Measurements from ENCODE around the gene SLC2A4. TPM values are rescaled to one million over a fixed set of nuclear protein-coding genes. Genes with fewer than 3 reads are reported as not detected.

The SLC2A4 gene
- total and polyA plus RNA-seq, 2 experiments from 2014 or later: 6.3 to 13.6 TPM

- H3K4me1 ChIP-seq (ENCODE audit: insufficient read depth): peaks cover 21% of the 10 kb centered on the region; the same call in 1 of the 2 replicates
- H3K27me3 Mint-ChIP-seq (ENCODE audit: insufficient read depth, low read depth, poor library complexity): peaks cover 39% of the 10 kb centered on the region
- peak overlapping the region; percentile 98 for H3K4me3 Mint-ChIP-seq
- H3K27ac ChIP-seq (ENCODE audit: low read depth): peak overlapping the region; percentile 99
- H3K9me3 Mint-ChIP-seq: peaks cover 9% of the 10 kb centered on the region; the same call in 2 of the 3 replicates
- H3K79me2 ChIP-seq (replicated peaks; ENCODE audit: insufficient read depth): peaks cover 37% of the 10 kb centered on the region
- peaks cover 34% of the 10 kb centered on the region for H3K36me3 ChIP-seq (ENCODE audit: insufficient read depth)
- peak overlapping the region; percentile 99 for H3K27ac Mint-ChIP-seq
- H3K9me2 ChIP-seq (ENCODE audit: insufficient read depth): no peaks in the 10 kb centered on the region
- peaks cover 56% of the 10 kb centered on the region for H3K36me3 Mint-ChIP-seq (ENCODE audit: low read depth)
- H3K4me1 Mint-ChIP-seq: peaks cover 46% of the 10 kb centered on the region
- H3F3A ChIP-seq (replicated peaks; ENCODE audit: low read depth): peaks cover 60% of the 10 kb centered on the region
- TF ChIP-seq REST (IDR thresholded peaks at IDR 0.05; ENCODE audit: unreplicated experiment) (no peak), POLR2AphosphoS5 (IDR thresholded peaks at IDR 0.05; ENCODE audit: low read depth) (peak; percentile 53), EZH2phosphoT487 (IDR thresholded peaks at IDR 0.05; ENCODE audit: unreplicated experiment) (no peak), ETS1 (IDR thresholded peaks at IDR 0.05) (no peak), ZNF114 (CRISPR knock-in tag; IDR thresholded peaks at IDR 0.05) (no peak)
- peak overlapping the region; percentile 98 for H3K4me3 ChIP-seq
- H2AFZ ChIP-seq: no peak overlapping the region
- H4K20me1 ChIP-seq (replicated peaks; ENCODE audit: insufficient read depth): peaks cover 43% of the 10 kb centered on the region
- peak; percentile 91 for DNase-seq (ENCODE audit: low spot score)
- no peaks in the 10 kb centered on the region for H3K27me3 ChIP-seq (ENCODE audit: insufficient read depth)
- peak; percentile 33 for ATAC-seq
- peak overlapping the region; percentile 98 for H3K4me2 ChIP-seq
Measured at GRCh38 chr17:7308625-7309433, 27.3 kb downstream of the SLC2A4 start.

GRCh38 chr17:7309628-7310027 lies 28.1 kb downstream of the SLC2A4 start:
- H3K4me1 Mint-ChIP-seq: peaks cover 53% of the 10 kb centered on the region
- Histone ChIP-seq H3K79me2 (replicated peaks; ENCODE audit: insufficient read depth) (peaks cover 43% of the 10 kb centered on the region), H3K9me2 (ENCODE audit: insufficient read depth) (no peaks in the 10 kb centered on the region), H3K27me3 (ENCODE audit: insufficient read depth) (no peaks in the 10 kb centered on the region), H3K36me3 (ENCODE audit: insufficient read depth) (peaks cover 37% of the 10 kb centered on the region), H4K20me1 (replicated peaks; ENCODE audit: insufficient read depth) (peaks cover 45% of the 10 kb centered on the region), H3K4me2 (peak overlapping the region; percentile 98), H2AFZ (no peak overlapping the region), H3K4me3 (peak overlapping the region; percentile 98), H3K4me1 (ENCODE audit: insufficient read depth) (peaks cover 27% of the 10 kb centered on the region; the same call in 1 of the 2 replicates), H3F3A (replicated peaks; ENCODE audit: low read depth) (peaks cover 68% of the 10 kb centered on the region), H3K27ac (ENCODE audit: low read depth) (peak overlapping the region; percentile 99)
- peak overlapping the region; percentile 98 for H3K4me3 Mint-ChIP-seq
- H3K27me3 Mint-ChIP-seq (ENCODE audit: insufficient read depth, low read depth, poor library complexity): peaks cover 42% of the 10 kb centered on the region
- TF ChIP-seq CREB1 (CRISPR knock-in tag; IDR thresholded peaks at IDR 0.05; ENCODE audit: low read depth) (no peak), POLR2AphosphoS5 (IDR thresholded peaks at IDR 0.05; ENCODE audit: low read depth) (peak; percentile 30; the same call in 1 of the 2 replicates)
- H3K36me3 Mint-ChIP-seq (ENCODE audit: low read depth): peaks cover 63% of the 10 kb centered on the region
- H3K9me3 Mint-ChIP-seq: peaks cover 7% of the 10 kb centered on the region; the same call in 2 of the 3 replicates
- ATAC-seq: no peak
- peak overlapping the region; percentile 66 for H3K27ac Mint-ChIP-seq
- DNase-seq (ENCODE audit: low spot score): no peak

Measured in GM23338 (cell line).